HepG2 (cell line): ENCODE measurements around the gene PRICKLE3. TPM values are rescaled to one million over a fixed set of nuclear protein-coding genes. Genes with fewer than 3 reads are reported as not detected.
"Not testable (repeated sequence)": the region's sequence is repeated elsewhere in the genome, so short reads cannot be mapped to it uniquely, and the experiment has no call there.

ENCODE experiments used
- ATAC-seq: fragments of 200-7000 bp; cut with Tn5 transposase; 3 replicates; pipeline ENCODE4 v1.9.1; 2020; ENCODE audit warnings: mild to moderate bottlenecking, moderate library complexity
- BruUV-seq: library from RNA; stranded (reverse); fragments of 400-500 nt; replicated peaks from 2 replicates; lab custom pipeline; 2021; lab: Mats Ljungman, UMichigan
- CTCF ChIA-PET: fragments of 300-600 bp; formaldehyde crosslinking; extraction: SDS; loops from one replicate; lab custom pipeline; 2021; ENCODE audit warnings: low total read pairs, inconsistent platforms, low intra/inter-chr PET ratio; lab: Yijun Ruan, JAX
- POLR2A ChIA-PET: fragments of 350-600 bp; sonication (Branson Sonifier 250); formaldehyde crosslinking; loops from one replicate; lab custom pipeline; 2020; ENCODE audit warnings: antibody characterized with exemption, inconsistent platforms; lab: Yijun Ruan, JAX
- DNase-seq: peaks from one replicate; pipeline ENCODE4 v3.0.0-alpha.2; 2015; ENCODE audit warnings: low spot score
- FAIRE-seq: peaks from 3 replicates; lab custom pipeline; 2011; peaks lifted over from hg19 to GRCh38; lab: Jason Lieb, UNC
- H2AFZ ChIP-seq: one replicate; pipeline ENCODE4 v1.6.1; 2011; ENCODE audit warnings: low read length, inconsistent platforms
- H3K27ac ChIP-seq: fragments of 300-600 bp; 3 replicates; pipeline ENCODE4 v1.8.0; 2011; ENCODE audit warnings: mixed run types, mild to moderate bottlenecking, mixed read lengths, low read length, inconsistent platforms; ENCODE audit not compliant: insufficient read depth; ENCODE audit errors: extremely low read length
- H3K27me3 ChIP-seq, 2 experiments: fragments of 200-600 bp in 1 of 2; 2 replicates in 1 of 2; 3 replicates in 1 of 2; pipeline versions ENCODE4 v1.6.0 to v1.8.0; 2011; ENCODE audit warnings: low read length in 2 of 2, mild to moderate bottlenecking in 2 of 2, moderate library complexity in 2 of 2, inconsistent platforms in 1 of 2; ENCODE audit not compliant: insufficient read depth in 2 of 2, control insufficient read depth in 1 of 2
- H3K36me3 ChIP-seq, 2 experiments: fragments of 200-600 bp in 1 of 2; replicated peaks in 1 of 2; 2 replicates in 1 of 2; 3 replicates in 1 of 2; pipeline versions ENCODE4 v1.5.1 to v1.8.0; 2011; ENCODE audit warnings: low read length in 2 of 2, inconsistent platforms in 1 of 2; ENCODE audit not compliant: insufficient read depth in 2 of 2, control insufficient read depth in 1 of 2
- H3K4me1 ChIP-seq: 2 replicates; pipeline ENCODE4 v1.5.1; 2012; ENCODE audit warnings: low read length, inconsistent platforms; ENCODE audit not compliant: insufficient read depth
- H3K4me2 ChIP-seq: 2 replicates; pipeline ENCODE4 v1.6.0; 2011; ENCODE audit warnings: low read depth, low read length, inconsistent platforms
- H3K4me3 ChIP-seq, 3 experiments: fragments of 200-600 bp in 1 of 3; sonication (generic), shearing (Covaris generic) in 1 of 3; replicated peaks in 1 of 3; 2 replicates each; pipeline ENCODE4 v1.5.1; 2011 to 2016; ENCODE audit warnings: low read length in 3 of 3, inconsistent platforms in 2 of 3, low read depth in 2 of 3, mild to moderate bottlenecking in 2 of 3, control low read depth in 1 of 3, mixed read lengths in 1 of 3; ENCODE audit not compliant: insufficient read depth in 1 of 3
- H3K79me2 ChIP-seq: one replicate; pipeline ENCODE4 v1.6.1; 2011; ENCODE audit warnings: low read length, inconsistent platforms; ENCODE audit not compliant: insufficient read depth
- H3K9ac ChIP-seq: 2 replicates; pipeline ENCODE4 v1.6.0; 2011; ENCODE audit warnings: mild to moderate bottlenecking, low read depth, low read length, inconsistent platforms; ENCODE audit not compliant: insufficient read depth
- H3K9me3 ChIP-seq: 2 replicates; pipeline ENCODE4 v1.5.1; 2012; ENCODE audit warnings: mild to moderate bottlenecking, low read length
- H4K20me1 ChIP-seq: 2 replicates; pipeline ENCODE4 v1.6.0; 2011; ENCODE audit warnings: inconsistent platforms, mild to moderate bottlenecking, low read length, moderate library complexity; ENCODE audit not compliant: insufficient read depth
- ATF4 ChIP-seq, 2 experiments: fragments of 450-650 bp in 1 of 2; sonication (generic) in 1 of 2; formaldehyde crosslinking; IDR thresholded peaks; 2 replicates each; pipeline versions ENCODE4 v1.5.0 to v1.8.0; 2020 to 2022; ENCODE audit warnings: mild to moderate bottlenecking in 1 of 2, missing genetic modification reagents in 1 of 2
- CEBPB ChIP-seq: IDR thresholded peaks from 2 replicates; pipeline ENCODE4 v1.6.1; 2011; ENCODE audit warnings: low read depth, low read length, improper control_type of control experiment, borderline replicate concordance
- MYC ChIP-seq: sonication (generic); formaldehyde crosslinking; IDR thresholded peaks from 2 replicates; pipeline ENCODE4 v1.9.0; 2021; ENCODE audit warnings: missing genetic modification reagents, borderline replicate concordance
- PRMT3 ChIP-seq: sonication (generic); formaldehyde crosslinking; IDR thresholded peaks from 2 replicates; pipeline ENCODE4 v1.8.1; 2022; ENCODE audit warnings: low read depth, mild to moderate bottlenecking, moderate library complexity, missing genetic modification reagents, borderline replicate concordance
- RFX3 ChIP-seq: IDR thresholded peaks from 2 replicates; pipeline ENCODE4 v1.6.1; 2016; ENCODE audit warnings: missing biosample characterization, missing genetic modification reagents
- WGBS: methylation state at CpG from one replicate; pipeline ENCODE4 v1.1.6; 2017; ENCODE audit warnings: low lambda C conversion rate; 5-methylcytosine and 5-hydroxymethylcytosine counted together
- in situ Hi-C: cut with HindIII; loops from 2 replicates; pipeline ENCODE4 v1.10.0; 2017; ENCODE audit warnings: low pct_unique_long_range_greater_than_20kb; ENCODE audit not compliant: extremely low pct_ligation_motif_present
- intact Hi-C: fragments of 100-400 bp; cut with micrococcal nuclease; formaldehyde crosslinking; loops from one replicate; pipeline ENCODE4 v1.10.0; 2022; ENCODE audit not compliant: unreplicated experiment
- polyA plus RNA-seq, 8 experiments: library from polyadenylated mRNA; depleted of rRNA in 3 of 8; stranded (reverse) in 7 of 8; unstranded in 1 of 8; fragments of >200 nt; fragmentation: Illumina TruSeq in 4 of 8; extraction: Trizol in 4 of 8; gene quantifications; 2 replicates each; pipeline versions ENCODE4 v1.2.1 to v1.2.3, GENCODE V29; 2011 to 2016; ENCODE audit warnings: low read depth in 4 of 8, missing spikeins in 1 of 8, mixed read lengths in 1 of 8; ENCODE audit not compliant: insufficient read depth in 1 of 8
- total RNA-seq, 5 experiments: library from RNA; depleted of rRNA; stranded (reverse); fragments of >200 nt; fragmentation: Illumina TruSeq; extraction: Trizol; gene quantifications; 2 replicates each; pipeline ENCODE4 v1.2.3, GENCODE V29; 2016; ENCODE audit warnings: low read depth in 1 of 5

Gene PRICKLE3
- total and polyA plus RNA-seq, 2 of the 13 experiments (the other 11 are each of a cell fraction or from before 2014, with no cell fraction given) = 2.6 TPM

GRCh38 chrX:49153467-49153866, 32.7 kb downstream of the PRICKLE3 start:
- Histone ChIP-seq H4K20me1 (no peaks in the 10 kb centered on the region), H3K4me2 (no peak overlapping the region), H3K79me2 (no peaks in the 10 kb centered on the region), H2AFZ (no peak overlapping the region), H3K4me1 (peaks cover 10% of the 10 kb centered on the region), H3K27ac (no peak overlapping the region), H3K9ac (no peak overlapping the region), H3K36me3 (no peaks in the 10 kb centered on the region), H3K9me3 (no peaks in the 10 kb centered on the region), H3K27me3 (no peaks in the 10 kb centered on the region), H3K4me3 (no peak overlapping the region)
- FAIRE-seq = no peak
- ATAC-seq = no peak
- intact Hi-C loops (no loop called here), in situ Hi-C loops (no loop called here)
- 78% methylated on average over 1 of the region's 1 CpG for WGBS
- BruUV-seq = no TSS peak
- no peak for DNase-seq
- TF ChIP-seq MYC (CRISPR knock-in tag) (no peak), ATF4 (CRISPR knock-in tag; IDR thresholded peaks at IDR 0.05) (no peak), PRMT3 (CRISPR knock-in tag) (no peak), CEBPB (0 out of 2 replicates have a peak, but pooled peaks have one; percentile 10), RFX3 (no peak)
- POLR2A ChIA-PET = no interaction called here
- CTCF ChIA-PET = no interaction called here

- Histone ChIP-seq H3K4me1 (peaks cover 17% of the 10 kb centered on the region), H3K4me2 (peak overlapping the region; percentile 20; the same call in 1 of the 2 replicates), H3K27ac (peak overlapping the region; percentile 69)
- CTCF ChIA-PET, H3K9me3 ChIP-seq, BruUV-seq, H3K27me3 ChIP-seq, DNase-seq, ATAC-seq, intact Hi-C loops, FAIRE-seq, H3K4me3 ChIP-seq, H3K9ac ChIP-seq, H4K20me1 ChIP-seq, H3K36me3 ChIP-seq, in situ Hi-C loops, H3K79me2 ChIP-seq, POLR2A ChIA-PET, H2AFZ ChIP-seq: not testable (repeated sequence)
- 99% methylated on average over 12 of the region's 14 CpGs for WGBS
Measured at GRCh38 chrX:49149291-49149690, 36.9 kb downstream of the PRICKLE3 start.
